Activated naive CD8-positive, alpha-beta T cell treated with anti-CD3 and anti-CD28 coated beads, Interleukin-2, amount 10 ng/mL, durations not matched to agents 7 days and 5 days (primary cell): ENCODE data around the gene CD53. TPM values are rescaled to one million over a fixed set of nuclear protein-coding genes. Genes with fewer than 3 reads are reported as not detected.

Source experiments
- ATAC-seq: fragments of 150-1000 bp; cut with Tn5 transposase; one replicate; pipeline ENCODE4 v1.10.0; 2021; ENCODE audit warnings: low read depth, moderate library complexity
- POLR2A ChIA-PET: fragments of 350-600 bp; sonication (Branson Sonifier 250); formaldehyde crosslinking; loops from one replicate; lab custom pipeline; 2021; ENCODE audit warnings: antibody characterized with exemption; lab: Charles Lee
- DNase-seq: peaks from one replicate; pipeline ENCODE4 v3.0.0; 2021
- H3K27ac Mint-ChIP-seq: one replicate; pipeline ENCODE4 v1.8.0; 2022; ENCODE audit warnings: mild to moderate bottlenecking, mixed read lengths
- H3K27me3 Mint-ChIP-seq: one replicate; pipeline ENCODE4 v1.8.0; 2022; ENCODE audit warnings: mild to moderate bottlenecking, moderate library complexity, mixed read lengths
- H3K36me3 Mint-ChIP-seq: one replicate; pipeline ENCODE4 v1.8.0; 2021; ENCODE audit warnings: mild to moderate bottlenecking, mixed read lengths
- H3K4me1 Mint-ChIP-seq: one replicate; pipeline ENCODE4 v1.8.0; 2021; ENCODE audit warnings: mixed read lengths
- H3K4me3 Mint-ChIP-seq: one replicate; pipeline ENCODE4 v1.8.0; 2022; ENCODE audit warnings: mild to moderate bottlenecking, moderate library complexity, mixed read lengths
- H3K9me3 Mint-ChIP-seq: one replicate; pipeline ENCODE4 v1.8.0; 2021; ENCODE audit warnings: mixed read lengths
- total RNA-seq, 2 experiments: library from RNA; stranded (reverse); gene quantifications; one replicate each; pipeline ENCODE4 v1.2.3, GENCODE V29; 2021

The CD53 gene
- total RNA-seq, 2 experiments from 2014 or later: 410 to 415 TPM

GRCh38 chr1:110936567-110936966 is 63.6 kb downstream of the CD53 start:
- H3K27me3 Mint-ChIP-seq: no peaks in the 10 kb centered on the region
- DNase-seq (no peak), ATAC-seq (no peak)
- no peak overlapping the region for H3K4me3 Mint-ChIP-seq
- H3K36me3 Mint-ChIP-seq: peaks cover 20% of the 10 kb centered on the region
- no peak overlapping the region for H3K27ac Mint-ChIP-seq
- H3K4me1 Mint-ChIP-seq: no peaks in the 10 kb centered on the region
- peaks cover 10% of the 10 kb centered on the region for H3K9me3 Mint-ChIP-seq
- POLR2A ChIA-PET: no interaction called here

GRCh38 chr1:110944806-110945205 is 71.9 kb downstream of the CD53 start:
- Mint-ChIP-seq H3K27ac (no peak overlapping the region), H3K4me3 (no peak overlapping the region), H3K4me1 (no peaks in the 10 kb centered on the region), H3K27me3 (no peaks in the 10 kb centered on the region), H3K9me3 (peaks cover 2% of the 10 kb centered on the region), H3K36me3 (peaks cover 32% of the 10 kb centered on the region)
- DNase-seq (no peak), ATAC-seq (no peak)
- POLR2A ChIA-PET: no interaction called here

- no peak for DNase-seq
- no peak overlapping the region for H3K27ac Mint-ChIP-seq
- H3K27me3 Mint-ChIP-seq: no peaks in the 10 kb centered on the region
- no peaks in the 10 kb centered on the region for H3K4me1 Mint-ChIP-seq
- H3K4me3 Mint-ChIP-seq: no peak overlapping the region
- H3K9me3 Mint-ChIP-seq: peaks cover 3% of the 10 kb centered on the region
- POLR2A ChIA-PET: no interaction called here
- no peak for ATAC-seq
- H3K36me3 Mint-ChIP-seq: peaks cover 38% of the 10 kb centered on the region
Observed at GRCh38 chr1:110945626-110946025, 72.7 kb downstream of the CD53 start.

GRCh38 chr1:110948038-110948810 is 75.3 kb downstream of the CD53 start:
- no peak overlapping the region for H3K27ac Mint-ChIP-seq
- peaks cover 9% of the 10 kb centered on the region for H3K9me3 Mint-ChIP-seq
- peaks cover 9% of the 10 kb centered on the region for H3K4me1 Mint-ChIP-seq
- no peak overlapping the region for H3K4me3 Mint-ChIP-seq
- ATAC-seq: no peak
- peaks cover 61% of the 10 kb centered on the region for H3K36me3 Mint-ChIP-seq
- no peak for DNase-seq
- POLR2A ChIA-PET: interaction anchor here (1.4 kb wide), 1 partner anchor 16 kb away, joined by 4 read pairs; the partner anchor contains the start of gene LRIF1
- H3K27me3 Mint-ChIP-seq: no peaks in the 10 kb centered on the region

Other genes with a start within 250 kb of the CD53 start
- gene KCNA3, start 198.2 kb upstream of the CD53 start, total RNA-seq: 10 to 100 TPM; 68.4 to 74.0 TPM
- gene LRIF1, start 90.8 kb downstream of the CD53 start, total RNA-seq: 10 to 100 TPM; 25.2 to 26.1 TPM